GM18870 (cell line): ENCODE measurements around the gene CA12.
"Not testable (repeated sequence)": the region's sequence is repeated elsewhere in the genome, so short reads cannot be mapped to it uniquely, and the experiment has no call there.

Experiments
- ATAC-seq: cut with Tn5 transposase; IDR thresholded peaks from one replicate; pipeline ENCODE4 v1.9.1; 2021; ENCODE audit warnings: moderate library complexity; ENCODE audit not compliant: unreplicated experiment

CA12 gene

GRCh38 chr15:63339006-63339766, 42.5 kb downstream of the CA12 start:
- no peak for ATAC-seq

- no peak for ATAC-seq
Observed at GRCh38 chr15:63338170-63338569, 43.5 kb downstream of the CA12 start.

GRCh38 chr15:63337046-63337445, 44.6 kb downstream of the CA12 start:
- ATAC-seq, result no peak

- ATAC-seq, result no peak
Observed at GRCh38 chr15:63335543-63336240, 46.0 kb downstream of the CA12 start.

- no peak for ATAC-seq
Observed at GRCh38 chr15:63334821-63335220, 46.8 kb downstream of the CA12 start.

GRCh38 chr15:63332367-63333124, 49.1 kb downstream of the CA12 start:
- ATAC-seq, result no peak

- ATAC-seq, result no peak
Observed at GRCh38 chr15:63331456-63331855, 50.2 kb downstream of the CA12 start.

GRCh38 chr15:63330926-63331325, 50.7 kb downstream of the CA12 start:
- ATAC-seq, result no peak

- ATAC-seq, result no peak
Observed at GRCh38 chr15:63329567-63330350, 51.9 kb downstream of the CA12 start.

GRCh38 chr15:63327648-63328421, 53.8 kb downstream of the CA12 start:
- no peak for ATAC-seq

GRCh38 chr15:63324770-63325169, 56.9 kb downstream of the CA12 start:
- ATAC-seq, result no peak

GRCh38 chr15:63323798-63324563, 57.7 kb downstream of the CA12 start:
- no peak for ATAC-seq

- ATAC-seq, result no peak
Observed at GRCh38 chr15:63322541-63322940, 59.1 kb downstream of the CA12 start.

- ATAC-seq, result no peak
Observed at GRCh38 chr15:63321462-63321861, 60.2 kb downstream of the CA12 start.

GRCh38 chr15:63320981-63321380, 60.7 kb downstream of the CA12 start:
- ATAC-seq, result not testable (repeated sequence)

GRCh38 chr15:63320446-63320845, 61.2 kb downstream of the CA12 start:
- ATAC-seq, result not testable (repeated sequence)

- no peak for ATAC-seq
Observed at GRCh38 chr15:63319065-63319464, 62.6 kb downstream of the CA12 start.

- ATAC-seq, result no peak
Observed at GRCh38 chr15:63318344-63318743, 63.3 kb downstream of the CA12 start.

GRCh38 chr15:63314409-63314808, 67.2 kb downstream of the CA12 start:
- ATAC-seq, result no peak
